MM.1S (cell line): ENCODE results near the gene CCT2.

Source experiments
- DNase-seq: peaks from one replicate; pipeline ENCODE4 v3.0.0-alpha.2; 2015
- H2AFZ ChIP-seq: fragments of 300-600 bp; sonication (generic); 2 replicates; pipeline ENCODE4 v1.6.0; 2016; ENCODE audit warnings: antibody characterized with exemption, low read length
- H3F3A ChIP-seq: fragments of 300-600 bp; sonication (generic); 2 replicates; pipeline ENCODE4 v1.6.1; 2016; ENCODE audit warnings: mild to moderate bottlenecking, antibody characterized with exemption, low read length, moderate library complexity, mixed read lengths; ENCODE audit not compliant: insufficient read depth
- H3K27ac ChIP-seq: fragments of 300-600 bp; sonication (generic); 2 replicates; pipeline ENCODE4 v1.5.1; 2016; ENCODE audit warnings: mild to moderate bottlenecking, low read length
- H3K27me3 ChIP-seq: fragments of 300-600 bp; sonication (generic); replicated peaks from 2 replicates; pipeline ENCODE4 v1.6.0; 2016; ENCODE audit warnings: low read length; ENCODE audit not compliant: insufficient read depth
- H3K36me3 ChIP-seq: fragments of 300-600 bp; sonication (generic); replicated peaks from 2 replicates; pipeline ENCODE4 v1.6.1; 2016; ENCODE audit warnings: mild to moderate bottlenecking, low read length, mixed read lengths; ENCODE audit not compliant: insufficient read depth
- H3K4me1 ChIP-seq: fragments of 300-600 bp; sonication (generic); 2 replicates; pipeline ENCODE4 v1.6.1; 2016; ENCODE audit warnings: low read length, mixed read lengths
- H3K4me2 ChIP-seq: fragments of 300-600 bp; sonication (generic); 2 replicates; pipeline ENCODE4 v1.6.0; 2016; ENCODE audit warnings: low read depth, low read length
- H3K4me3 ChIP-seq: fragments of 300-600 bp; sonication (generic); 2 replicates; pipeline ENCODE4 v1.5.1; 2016; ENCODE audit warnings: low read length, mixed read lengths
- H3K79me2 ChIP-seq: fragments of 300-600 bp; sonication (generic); 2 replicates; pipeline ENCODE4 v1.6.1; 2016; ENCODE audit warnings: mixed run types, low read length, mixed read lengths
- H3K9ac ChIP-seq: fragments of 300-600 bp; sonication (generic); 2 replicates; pipeline ENCODE4 v1.6.1; 2016; ENCODE audit warnings: low read length, mixed read lengths
- H3K9me2 ChIP-seq: fragments of 300-600 bp; sonication (generic); replicated peaks from 2 replicates; pipeline ENCODE4 v1.6.1; 2016; ENCODE audit warnings: mild to moderate bottlenecking, low read length, mixed read lengths; ENCODE audit not compliant: insufficient read depth
- H3K9me3 ChIP-seq: fragments of 300-600 bp; sonication (generic); replicated peaks from 2 replicates; pipeline ENCODE4 v1.6.1; 2016; ENCODE audit warnings: mild to moderate bottlenecking, low read length, mixed read lengths; ENCODE audit not compliant: insufficient read depth
- H4K20me1 ChIP-seq: fragments of 300-600 bp; sonication (generic); 2 replicates; pipeline ENCODE4 v1.6.1; 2016; ENCODE audit warnings: mild to moderate bottlenecking, low read length, moderate library complexity, mixed read lengths; ENCODE audit not compliant: insufficient read depth
- CTCF ChIP-seq: fragments of 300-600 bp; sonication (generic); IDR thresholded peaks from 2 replicates; pipeline ENCODE4 v1.5.1; 2016; ENCODE audit warnings: antibody characterized with exemption, low read length, mixed read lengths
- EZH2 ChIP-seq: fragments of 300-600 bp; sonication (generic); optimal IDR thresholded peaks from 2 replicates; pipeline ENCODE3; 2017; ENCODE audit warnings: low read depth, mild to moderate bottlenecking, antibody characterized with exemption, low read length, mixed read lengths
- EZH2phosphoT487 ChIP-seq: fragments of 300-600 bp; sonication (generic); IDR thresholded peaks from 2 replicates; pipeline ENCODE4 v1.6.1; 2018; ENCODE audit warnings: antibody characterized with exemption, low read length

The CCT2 gene

GRCh38 chr12:69583203-69583602 is 2.1 kb upstream of the CCT2 start:
- H3K79me2 ChIP-seq: peaks cover 30% of the 10 kb centered on the region
- no peak overlapping the region for H2AFZ ChIP-seq
- no peaks in the 10 kb centered on the region for H3K4me1 ChIP-seq
- H3K9me3 ChIP-seq: no peaks in the 10 kb centered on the region
- H3K27ac ChIP-seq: no peak overlapping the region
- H3K4me2 ChIP-seq: no peak overlapping the region
- no peak overlapping the region for H3K9ac ChIP-seq
- TF ChIP-seq CTCF: 0 out of 2 replicates have a peak, but pooled peaks have one; percentile 4
- no peak for TF ChIP-seq EZH2
- no peak for TF ChIP-seq EZH2phosphoT487
- no peak overlapping the region for H3K4me3 ChIP-seq
- H4K20me1 ChIP-seq: 0 out of 2 replicates have a peak, but pooled peaks cover 3% of the 10 kb centered on the region
- DNase-seq: no peak
- no peaks in the 10 kb centered on the region; the same call in 1 of the 2 replicates for H3F3A ChIP-seq
- no peaks in the 10 kb centered on the region for H3K9me2 ChIP-seq
- H3K27me3 ChIP-seq: no peaks in the 10 kb centered on the region
- peaks cover 14% of the 10 kb centered on the region for H3K36me3 ChIP-seq

- no peak overlapping the region for H2AFZ ChIP-seq
- no peak for DNase-seq
- no peaks in the 10 kb centered on the region for H3K27me3 ChIP-seq
- no peak for TF ChIP-seq EZH2
- no peak for TF ChIP-seq CTCF
- no peak for TF ChIP-seq EZH2phosphoT487
- H3K9me3 ChIP-seq: no peaks in the 10 kb centered on the region
- H3K27ac ChIP-seq: no peak overlapping the region
- H3K9ac ChIP-seq: no peak overlapping the region
- H3K36me3 ChIP-seq: peaks cover 42% of the 10 kb centered on the region
- no peak overlapping the region for H3K4me3 ChIP-seq
- no peaks in the 10 kb centered on the region for H3K4me1 ChIP-seq
- peaks cover 49% of the 10 kb centered on the region for H3K79me2 ChIP-seq
- no peaks in the 10 kb centered on the region; the same call in 1 of the 2 replicates for H3F3A ChIP-seq
- 0 out of 2 replicates have a peak, but pooled peaks cover 3% of the 10 kb centered on the region for H4K20me1 ChIP-seq
- no peaks in the 10 kb centered on the region for H3K9me2 ChIP-seq
- H3K4me2 ChIP-seq: no peak overlapping the region
These were observed 3.3 kb downstream of the CCT2 start for GRCh38 chr12:69588527-69588926.

- Histone ChIP-seq H3K4me2 (no peak overlapping the region), H3K4me1 (no peaks in the 10 kb centered on the region), H3F3A (no peaks in the 10 kb centered on the region), H3K79me2 (peaks cover 54% of the 10 kb centered on the region), H3K9me2 (no peaks in the 10 kb centered on the region), H3K27me3 (no peaks in the 10 kb centered on the region), H3K4me3 (no peak overlapping the region), H3K9me3 (no peaks in the 10 kb centered on the region), H2AFZ (no peak overlapping the region), H4K20me1 (0 out of 2 replicates have a peak, but pooled peaks cover 3% of the 10 kb centered on the region), H3K9ac (no peak overlapping the region), H3K36me3 (peaks cover 45% of the 10 kb centered on the region), H3K27ac (no peak overlapping the region)
- no peak for TF ChIP-seq EZH2
- no peak for TF ChIP-seq CTCF
- no peak for TF ChIP-seq EZH2phosphoT487
- no peak for DNase-seq
These were observed 3.8 kb downstream of the CCT2 start for GRCh38 chr12:69589082-69589481.
